DMS79 treated with DMSO at 0.1 percent for 48 hours (cell line): Measurements from ENCODE around the gene WWC1.
"Not testable (repeated sequence)": the region's sequence is repeated elsewhere in the genome, so short reads cannot be mapped to it uniquely, and the experiment has no call there.

Experiments used
- DNase-seq: peaks from one replicate; lab custom pipeline; 2025; lab: John Stamatoyannopoulos, UW

The WWC1 gene

GRCh38 chr5:168308976-168309598 is 17.6 kb downstream of the WWC1 start:
- DNase-seq: no peak

GRCh38 chr5:168310541-168310940 is 19.1 kb downstream of the WWC1 start:
- not testable (repeated sequence) for DNase-seq

DNA sequence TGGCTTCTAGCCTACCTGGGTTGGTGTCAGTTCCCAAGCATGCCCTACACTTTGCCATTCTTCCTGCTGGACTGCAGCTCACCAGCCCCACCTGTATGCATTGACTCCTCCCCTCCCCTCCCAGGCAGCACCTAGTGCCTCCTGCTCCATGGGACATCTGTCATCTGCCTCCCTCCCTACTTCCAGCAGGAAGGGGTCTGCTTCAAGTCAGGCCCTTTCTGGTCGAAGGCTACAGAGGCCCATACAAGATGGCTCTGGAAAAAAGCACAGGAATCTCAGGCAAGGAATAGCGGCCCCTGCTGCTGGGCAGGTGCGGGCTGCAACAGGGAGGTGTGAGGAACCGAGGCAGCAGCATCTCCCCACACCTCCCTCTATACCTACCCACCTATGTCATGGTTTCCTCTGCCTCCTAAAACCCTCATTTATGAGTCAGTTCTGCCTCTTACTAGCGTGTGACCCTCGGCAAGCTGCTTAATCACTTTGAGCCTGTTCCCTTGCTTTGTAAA is 19.7 kb downstream of the WWC1 start:
- peak; percentile 18 for DNase-seq

DNA sequence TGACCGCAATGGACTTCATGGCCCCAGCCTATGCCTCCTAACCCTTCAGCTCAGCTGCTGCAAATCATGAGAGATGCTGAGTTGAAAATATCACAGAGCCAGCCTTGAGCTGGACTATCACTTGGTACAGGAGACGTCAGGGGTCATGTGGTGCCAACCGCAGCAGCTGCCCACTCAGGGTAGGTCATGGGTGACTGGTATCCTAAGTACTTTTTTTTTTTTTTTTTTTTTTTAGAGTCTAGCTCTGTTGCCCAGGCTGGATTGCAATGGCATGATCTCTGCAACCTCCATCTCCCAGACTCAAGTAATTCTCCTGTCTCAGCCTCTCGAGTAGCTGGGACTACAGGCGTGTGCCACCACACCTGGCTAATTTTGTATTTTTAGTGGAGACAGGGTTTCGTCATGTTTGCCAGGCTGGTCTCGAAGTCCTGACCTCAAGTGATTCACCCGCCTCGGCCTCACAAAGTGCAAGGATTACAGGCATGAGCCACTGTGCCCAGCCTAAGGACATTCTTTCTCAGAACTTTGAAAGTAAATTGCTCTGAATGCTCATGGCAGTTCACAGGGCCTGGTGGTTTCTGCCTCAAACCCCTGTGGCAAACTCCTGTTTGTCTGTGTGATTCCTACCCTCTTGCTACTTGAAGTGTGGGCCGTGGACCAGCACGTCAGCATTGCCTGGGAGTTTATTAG is 21.3 kb downstream of the WWC1 start:
- DNase-seq: peak; percentile 12

- no peak for DNase-seq
Measured at GRCh38 chr5:168313596-168314204, 22.3 kb downstream of the WWC1 start.

DNA sequence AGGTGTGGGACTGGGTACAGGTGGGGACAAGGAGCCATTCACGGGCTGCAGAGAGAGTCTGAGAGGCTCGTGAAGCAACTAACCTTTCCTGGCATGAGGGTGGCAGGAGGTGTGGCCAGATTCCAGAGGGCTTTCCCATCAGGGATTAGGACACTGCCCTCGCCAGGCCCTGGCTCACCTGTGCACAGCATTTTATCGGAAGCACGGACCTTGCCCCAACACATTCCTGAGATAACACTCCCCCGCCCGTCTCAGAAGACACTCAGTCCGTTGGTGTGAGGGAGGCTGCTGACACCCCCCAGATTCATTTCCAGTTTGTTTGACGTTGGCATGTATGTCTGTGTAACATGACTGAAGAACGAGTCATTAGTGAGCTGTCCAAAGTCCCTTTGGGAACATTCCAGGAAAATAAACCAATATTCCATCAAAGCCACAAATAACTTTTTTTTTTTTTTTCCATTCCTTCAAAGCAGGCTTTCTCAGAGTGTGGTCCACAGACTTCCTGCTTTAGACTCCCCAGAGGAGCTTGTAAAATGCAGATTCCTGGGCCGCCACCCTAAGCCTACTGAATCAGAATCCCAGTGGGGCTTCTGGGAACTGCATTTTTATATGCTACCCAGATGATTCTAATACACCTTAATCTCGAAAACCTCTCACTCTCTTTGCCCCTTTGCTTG is 23.4 kb downstream of the WWC1 start:
- DNase-seq: no peak

DNA sequence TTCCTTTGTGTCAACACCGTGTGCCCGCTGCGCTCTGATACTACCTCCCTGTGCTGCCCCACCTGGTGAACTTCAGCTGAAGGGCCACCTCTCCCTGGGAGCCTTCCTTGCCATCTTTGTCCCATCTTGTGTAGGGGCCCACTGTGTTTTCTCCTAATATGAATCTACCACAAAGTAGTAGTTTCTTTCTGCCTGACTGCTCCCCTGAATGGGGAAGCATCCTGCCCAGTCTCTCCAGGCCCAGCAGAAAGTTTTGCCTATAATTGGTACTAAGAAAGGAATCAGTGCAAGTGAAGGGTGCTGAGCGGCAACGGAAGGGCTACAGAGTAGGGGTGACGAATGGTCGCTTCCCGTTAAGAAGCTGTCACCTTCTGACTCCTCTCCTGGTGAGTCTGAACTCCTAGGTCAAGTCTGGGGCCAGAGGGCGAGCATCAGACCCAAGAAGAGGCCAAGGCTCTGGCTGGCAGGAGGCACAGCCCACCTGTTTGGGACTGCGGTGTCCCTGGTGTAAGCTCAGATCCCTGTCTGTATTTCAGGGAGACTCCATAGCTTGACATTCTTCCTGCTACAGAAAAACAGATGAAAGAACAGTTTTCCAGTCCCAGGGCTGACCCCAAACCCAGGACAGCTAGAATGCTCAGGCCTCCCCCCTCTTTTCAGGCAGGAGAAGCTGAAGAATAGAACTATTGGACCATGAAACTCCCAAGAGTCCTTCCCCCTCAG is 24.1 kb downstream of the WWC1 start:
- no peak for DNase-seq

GRCh38 chr5:168316139-168316578 is 24.7 kb downstream of the WWC1 start:
- DNase-seq: peak; percentile 52

DNA sequence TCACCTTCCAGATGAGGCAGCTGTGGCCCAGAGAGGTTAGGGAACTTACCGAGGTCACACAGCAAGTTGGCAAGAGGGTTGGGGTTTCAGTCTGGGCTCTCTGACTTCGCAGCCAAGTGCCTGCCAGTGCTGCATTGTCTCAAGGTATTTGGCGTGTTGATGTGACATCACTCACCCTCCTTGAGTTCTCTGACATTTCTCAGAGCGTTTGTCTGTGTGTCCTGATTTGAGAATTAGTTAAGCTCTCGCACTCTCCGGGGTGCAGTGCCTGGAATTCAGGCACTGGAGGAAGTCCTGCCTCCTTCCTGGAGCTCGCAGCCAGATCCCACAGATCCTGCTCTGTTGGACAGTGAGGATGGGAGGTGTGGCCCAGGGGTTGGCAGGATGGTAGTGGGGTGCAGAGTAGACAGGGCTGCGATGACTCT is 25.7 kb downstream of the WWC1 start:
- no peak for DNase-seq

GRCh38 chr5:168317521-168318147 is 26.2 kb downstream of the WWC1 start:
- no peak for DNase-seq

DNA sequence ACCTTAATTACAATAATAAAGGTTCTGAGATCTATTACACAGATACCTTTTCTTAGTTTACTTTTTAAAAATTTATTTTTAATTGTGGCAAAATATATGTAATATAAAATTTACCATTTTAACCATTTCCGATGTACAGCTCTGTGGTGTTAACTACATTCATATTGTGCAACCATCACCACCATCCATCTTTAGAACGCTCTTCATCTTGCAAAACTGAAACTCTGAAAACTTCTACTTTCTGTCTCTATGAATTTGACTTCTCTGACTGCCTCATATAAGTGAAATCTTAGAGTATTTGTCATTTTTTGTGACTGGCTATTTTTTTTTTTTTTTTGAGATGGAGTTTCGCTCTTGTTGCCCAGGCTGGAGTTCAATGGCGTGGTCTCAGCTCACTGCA is 26.8 kb downstream of the WWC1 start:
- no peak for DNase-seq

- DNase-seq: no peak
Measured at GRCh38 chr5:168319774-168320173, 28.3 kb downstream of the WWC1 start.

DNA sequence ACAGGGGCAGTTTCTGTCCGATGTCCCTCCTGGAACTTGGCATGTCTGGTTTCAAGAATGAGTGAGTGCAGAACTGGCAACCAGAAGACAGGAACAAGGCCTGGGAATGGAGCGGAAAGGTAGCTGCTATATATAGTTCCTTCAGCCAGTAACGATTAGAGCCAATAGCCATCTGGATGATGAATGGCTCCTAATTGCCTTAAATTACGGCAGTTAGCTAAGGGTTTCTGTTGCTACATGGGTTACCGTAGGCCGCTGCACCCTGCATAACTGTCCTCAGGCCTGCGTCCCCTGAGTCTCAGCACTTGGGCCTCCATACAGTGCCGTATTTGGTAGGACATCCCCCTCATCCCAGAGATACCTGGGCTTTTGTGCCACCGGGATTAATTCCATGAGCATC is 29.4 kb downstream of the WWC1 start:
- no peak for DNase-seq

GRCh38 chr5:168324859-168325630 is 33.6 kb downstream of the WWC1 start:
- no peak for DNase-seq

GRCh38 chr5:168327019-168327421 is 35.6 kb downstream of the WWC1 start:
- no peak for DNase-seq

- no peak for DNase-seq
Measured at GRCh38 chr5:168327451-168327850, 36.0 kb downstream of the WWC1 start.

DNA sequence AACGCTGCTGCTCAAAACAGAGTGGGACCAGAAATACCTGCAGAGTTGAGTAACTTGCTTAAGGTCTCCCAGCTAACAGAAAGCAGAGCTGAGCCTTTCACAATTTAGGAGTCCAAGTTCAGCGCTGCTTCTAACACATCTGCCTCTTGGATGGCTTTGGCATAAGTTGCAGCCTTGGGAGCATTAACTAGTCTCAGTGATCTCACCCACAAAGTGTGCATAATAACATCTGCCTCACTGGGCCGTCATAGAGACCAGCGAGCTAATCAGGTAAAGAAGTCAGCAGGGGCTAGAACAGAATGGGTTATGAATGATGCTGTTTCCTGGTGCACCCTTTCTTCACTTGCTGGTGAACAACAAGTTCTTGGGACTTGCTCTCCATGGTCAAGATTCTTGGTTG is 36.5 kb downstream of the WWC1 start:
- no peak for DNase-seq

DNA sequence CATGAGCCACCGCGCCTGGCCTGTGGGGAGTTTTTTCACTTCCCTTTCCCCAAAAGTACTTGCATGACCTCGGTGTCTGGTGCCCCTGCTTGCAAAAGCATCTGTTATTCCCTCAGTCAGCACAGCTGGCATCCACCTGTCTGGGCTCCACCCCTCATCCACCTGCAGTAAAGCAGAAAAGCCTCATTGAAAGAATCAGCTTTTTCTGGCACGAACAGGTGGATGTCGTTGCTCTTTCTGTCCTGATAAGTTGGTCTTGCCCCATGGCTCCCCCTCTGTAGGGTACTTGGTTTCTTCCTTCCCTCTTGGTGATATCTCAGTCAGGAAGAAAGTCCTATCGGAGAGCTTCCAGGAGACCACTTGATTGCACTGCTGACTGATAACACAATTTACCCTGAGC is 37.4 kb downstream of the WWC1 start:
- peak; percentile 86 for DNase-seq

DNA sequence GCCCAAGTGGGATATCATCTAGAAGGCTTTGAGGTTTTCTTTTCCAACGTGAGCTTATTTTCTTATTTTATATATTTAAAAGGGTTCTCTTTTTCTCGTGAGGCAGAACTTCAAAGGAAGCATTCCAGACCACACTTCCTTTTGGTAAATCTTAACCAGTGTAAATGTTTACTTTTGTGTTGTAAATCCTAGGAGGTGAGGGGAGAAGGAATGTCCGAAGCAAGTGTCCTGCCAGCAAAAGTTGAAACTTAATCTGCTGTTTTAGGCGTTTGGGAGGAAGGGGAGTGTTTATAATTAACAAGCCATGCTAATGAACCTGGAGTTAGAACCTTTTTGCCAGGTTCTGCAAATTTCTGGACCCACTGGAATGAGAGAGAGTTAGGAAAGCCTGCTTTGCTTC is 37.9 kb downstream of the WWC1 start:
- DNase-seq: no peak

GRCh38 chr5:168332042-168332441 is 40.6 kb downstream of the WWC1 start:
- DNase-seq: no peak

- DNase-seq: no peak
Measured at GRCh38 chr5:168334280-168334679, 42.8 kb downstream of the WWC1 start.
